GM21447 (cell line): ENCODE measurements around the gene BST1.

ENCODE experiments used
- ATAC-seq: cut with Tn5 transposase; IDR thresholded peaks from one replicate; pipeline ENCODE4 v1.9.1; 2021; ENCODE audit not compliant: unreplicated experiment

BST1 gene

GRCh38 chr4:15675356-15675755, 27.5 kb upstream of the BST1 start:
- ATAC-seq = no peak

GRCh38 chr4:15676039-15676438, 26.8 kb upstream of the BST1 start:
- ATAC-seq = no peak

- ATAC-seq = no peak
Measured at GRCh38 chr4:15676899-15677298, 26.0 kb upstream of the BST1 start.

GRCh38 chr4:15677507-15677988, 25.3 kb upstream of the BST1 start:
- no peak for ATAC-seq

GRCh38 chr4:15681067-15681371, 21.8 kb upstream of the BST1 start:
- no peak for ATAC-seq

GRCh38 chr4:15681372-15682241, 21.3 kb upstream of the BST1 start, which contains the start of gene FAM200B:
TSS of gene FAM200B (plus strand) at chr4:15681827. CDS start at chr4:15686978, 5,151 bp downstream.
- peak; percentile 92 for ATAC-seq

GRCh38 chr4:15682242-15683142, 20.4 kb upstream of the BST1 start:
- ATAC-seq = no peak

GRCh38 chr4:15683143-15683495, 19.7 kb upstream of the BST1 start:
- ATAC-seq = no peak

GRCh38 chr4:15684498-15684897, 18.4 kb upstream of the BST1 start:
- no peak for ATAC-seq

GRCh38 chr4:15688051-15688450, 14.8 kb upstream of the BST1 start:
- ATAC-seq = no peak

GRCh38 chr4:15689540-15689939, 13.3 kb upstream of the BST1 start:
- ATAC-seq = no peak

- no peak for ATAC-seq
Measured at GRCh38 chr4:15690020-15690809, 12.7 kb upstream of the BST1 start.

GRCh38 chr4:15691346-15692135, 11.3 kb upstream of the BST1 start:
- no peak for ATAC-seq

- ATAC-seq = no peak
Measured at GRCh38 chr4:15692602-15693001, 10.3 kb upstream of the BST1 start.

GRCh38 chr4:15694431-15694830, 8.4 kb upstream of the BST1 start:
- ATAC-seq = no peak

GRCh38 chr4:15695240-15695699, 7.6 kb upstream of the BST1 start:
- ATAC-seq = no peak

GRCh38 chr4:15695729-15696128, 7.1 kb upstream of the BST1 start:
- no peak for ATAC-seq

GRCh38 chr4:15696866-15697265, 6.0 kb upstream of the BST1 start:
- no peak for ATAC-seq

GRCh38 chr4:15703439-15703838, 574 bp downstream of the BST1 start:
- no peak for ATAC-seq

GRCh38 chr4:15704129-15704528, 1.3 kb downstream of the BST1 start:
- ATAC-seq = no peak
